Epithelial cell of proximal tubule (primary cell): ENCODE results near the gene NTM. TPM values are rescaled to one million over a fixed set of nuclear protein-coding genes. Genes with fewer than 3 reads are reported as not detected.

Source experiments
- DNase-seq: peaks from one replicate; pipeline ENCODE4 v3.0.0-alpha.2; 2011; ENCODE audit warnings: low read depth
- H3K4me3 ChIP-seq: 2 replicates; pipeline ENCODE4 v1.5.1; 2011; ENCODE audit warnings: low read depth, mild to moderate bottlenecking, low read length
- CTCF ChIP-seq: conservative IDR thresholded peaks from 2 replicates; pipeline ENCODE4 v1.5.1; 2012; ENCODE audit warnings: low read depth, mild to moderate bottlenecking, low read length
- total RNA-seq: library from RNA; depleted of rRNA; stranded (reverse); fragments of >200 nt; gene quantifications from 2 replicates; pipeline ENCODE4 v1.2.3, GENCODE V29; 2015

The NTM gene
- total RNA-seq, 1 donor from 2014 or later = 5.3 TPM

DNA sequence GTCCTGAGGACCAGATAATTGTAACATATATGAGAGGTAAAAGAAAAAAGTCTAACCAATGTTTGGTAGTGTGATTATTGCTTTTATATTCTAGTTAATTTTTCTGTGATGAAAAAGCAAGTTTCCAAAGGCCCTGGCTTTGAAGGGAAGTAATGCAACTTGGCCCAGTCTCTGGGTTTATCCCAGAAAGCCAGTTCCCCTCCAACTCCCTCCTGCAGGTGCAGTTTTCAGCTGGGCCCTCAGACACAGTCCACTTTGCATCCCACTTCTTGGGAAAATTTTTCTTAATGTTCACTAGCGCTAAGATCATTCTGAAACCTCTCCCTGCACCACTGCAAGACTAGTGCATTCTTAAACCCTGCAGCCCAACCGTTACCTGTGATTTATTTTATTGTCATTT is 586.8 kb downstream of the NTM start:
- no peak for TF ChIP-seq CTCF
- DNase-seq = no peak
- H3K4me3 ChIP-seq = no peak overlapping the region

DNA sequence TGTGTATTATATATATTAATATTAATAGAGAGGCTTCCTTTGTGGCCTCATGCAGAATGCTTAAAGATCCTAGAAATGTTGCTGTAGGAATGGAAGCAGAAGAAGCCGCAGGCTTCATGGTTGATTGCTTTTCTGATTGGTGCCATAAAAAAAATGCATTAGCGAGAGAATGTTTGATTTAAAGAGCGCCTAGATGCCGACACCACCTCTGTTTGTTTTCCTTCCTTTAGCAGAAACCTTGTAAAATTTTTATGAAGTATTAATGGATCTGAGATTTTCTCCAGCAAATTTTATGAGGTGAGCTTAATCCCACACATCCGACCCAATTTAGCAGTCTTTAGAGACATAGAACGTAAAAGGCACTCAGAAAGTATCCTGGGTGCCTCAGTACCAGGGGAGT is 587.5 kb downstream of the NTM start:
- H3K4me3 ChIP-seq = no peak overlapping the region
- no peak for DNase-seq
- no peak for TF ChIP-seq CTCF

GRCh38 chr11:131962818-131963217 is 592.4 kb downstream of the NTM start:
- no peak overlapping the region for H3K4me3 ChIP-seq
- no peak for DNase-seq
- no peak for TF ChIP-seq CTCF

DNA sequence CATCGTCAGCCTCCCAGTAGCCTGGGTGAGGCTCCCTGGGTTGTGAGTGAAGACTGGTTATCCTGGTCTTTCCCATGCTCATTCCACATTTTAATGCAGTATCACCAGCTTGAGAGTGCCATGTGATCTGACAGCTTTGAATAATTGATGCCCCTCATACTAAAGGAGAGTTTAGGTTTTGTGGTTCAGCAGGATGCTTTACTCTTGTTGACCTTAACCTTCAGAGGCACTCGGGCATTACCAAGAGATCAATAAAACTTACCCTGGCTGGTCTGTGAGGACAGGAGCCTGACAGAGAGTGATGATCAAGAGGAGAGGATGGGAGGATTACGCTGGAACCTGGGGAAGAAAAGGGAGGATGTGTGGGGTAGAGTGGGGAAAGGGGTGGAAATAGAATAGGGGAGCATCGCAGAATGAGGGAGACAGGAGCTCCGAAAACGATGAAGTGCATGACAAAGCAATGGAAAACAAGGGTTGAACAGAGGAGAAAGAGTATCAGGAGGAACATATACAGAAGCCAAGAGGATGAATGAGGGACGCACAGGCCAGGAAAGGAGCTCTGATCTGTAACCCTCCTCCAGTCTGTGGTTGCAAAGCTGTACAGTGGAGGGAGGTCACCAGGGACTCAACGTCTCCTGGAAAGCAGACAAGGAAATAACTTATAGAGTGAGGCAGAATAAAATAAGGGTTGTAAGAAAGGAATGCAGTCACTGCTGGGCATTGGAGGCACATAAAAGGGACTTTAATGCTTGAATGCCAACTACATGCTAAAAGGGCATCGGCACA is 594.5 kb downstream of the NTM start:
- DNase-seq = no peak
- H3K4me3 ChIP-seq = no peak overlapping the region
- TF ChIP-seq CTCF = no peak

DNA sequence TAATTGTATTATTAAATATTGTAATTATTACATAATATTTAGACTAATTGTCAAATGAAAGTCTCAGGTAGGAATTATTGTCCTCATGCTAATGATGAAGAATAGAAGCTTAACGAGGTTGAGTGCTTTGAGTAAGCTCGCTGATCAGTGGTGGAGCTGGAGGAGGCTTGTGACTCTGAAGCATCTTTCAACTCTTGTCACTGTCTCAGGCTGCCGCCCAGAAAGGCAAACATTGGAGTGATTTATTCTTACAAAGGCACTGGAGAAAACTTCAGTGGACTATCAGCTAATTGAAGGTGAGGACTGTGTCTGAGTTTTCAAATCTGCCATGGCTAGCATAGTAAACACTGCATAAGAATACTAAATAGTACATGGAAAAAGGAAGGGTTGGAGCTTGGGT is 595.1 kb downstream of the NTM start:
- no peak for TF ChIP-seq CTCF
- DNase-seq = no peak
- no peak overlapping the region for H3K4me3 ChIP-seq

- DNase-seq = no peak
- TF ChIP-seq CTCF = no peak
- no peak overlapping the region for H3K4me3 ChIP-seq
Observed at GRCh38 chr11:131966667-131967066, 596.3 kb downstream of the NTM start.

DNA sequence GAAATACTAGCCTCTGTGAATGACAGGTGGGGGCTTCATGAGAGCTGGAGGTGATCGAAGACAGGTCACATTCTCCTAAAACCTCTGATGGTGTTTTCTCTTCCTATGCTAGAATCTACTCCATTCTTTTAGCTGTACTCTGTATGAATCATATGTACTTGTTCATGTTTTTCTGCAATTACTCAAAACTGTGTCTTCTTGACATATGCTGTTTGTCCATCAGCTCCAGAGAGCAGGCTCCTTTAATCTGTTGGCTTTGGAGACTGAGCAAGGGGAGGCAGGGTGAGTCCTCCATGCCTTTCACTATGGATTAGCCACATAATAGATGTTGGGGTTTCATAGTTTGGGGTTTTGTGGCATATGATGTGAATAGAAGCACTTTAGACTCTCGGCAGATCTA is 598.8 kb downstream of the NTM start:
- no peak for DNase-seq
- no peak for TF ChIP-seq CTCF
- H3K4me3 ChIP-seq = no peak overlapping the region
